Panc1 (cell line): ENCODE data around the gene AOC2.

Experiments
- CTCF ChIP-seq: fragments of 450-650 bp; IDR thresholded peaks from 2 replicates; pipeline ENCODE4 v1.5.1; 2017; ENCODE audit warnings: mild to moderate bottlenecking
- POLR2AphosphoS5 ChIP-seq: IDR thresholded peaks from 2 replicates; pipeline ENCODE4 v1.6.1; 2012; ENCODE audit warnings: mild to moderate bottlenecking, low read depth, low read length, moderate library complexity
- REST ChIP-seq, 2 experiments: IDR thresholded peaks; 2 replicates each; pipeline ENCODE4 v1.6.1; 2011 to 2012; ENCODE audit warnings: low read depth in 2 of 2, control low read depth in 1 of 2, low read length in 1 of 2, mild to moderate bottlenecking in 1 of 2, moderate library complexity in 1 of 2; ENCODE audit not compliant: insufficient read depth in 1 of 2
- SIN3A ChIP-seq: IDR thresholded peaks from 2 replicates; pipeline ENCODE4 v1.6.1; 2012; ENCODE audit warnings: low read depth, mild to moderate bottlenecking, low read length, moderate library complexity, borderline replicate concordance; ENCODE audit not compliant: insufficient read depth
- TCF7L2 ChIP-seq: IDR thresholded peaks from 2 replicates; pipeline ENCODE4 v1.6.1; 2011; ENCODE audit warnings: mild to moderate bottlenecking, low read depth, low read length, inconsistent platforms

DNA sequence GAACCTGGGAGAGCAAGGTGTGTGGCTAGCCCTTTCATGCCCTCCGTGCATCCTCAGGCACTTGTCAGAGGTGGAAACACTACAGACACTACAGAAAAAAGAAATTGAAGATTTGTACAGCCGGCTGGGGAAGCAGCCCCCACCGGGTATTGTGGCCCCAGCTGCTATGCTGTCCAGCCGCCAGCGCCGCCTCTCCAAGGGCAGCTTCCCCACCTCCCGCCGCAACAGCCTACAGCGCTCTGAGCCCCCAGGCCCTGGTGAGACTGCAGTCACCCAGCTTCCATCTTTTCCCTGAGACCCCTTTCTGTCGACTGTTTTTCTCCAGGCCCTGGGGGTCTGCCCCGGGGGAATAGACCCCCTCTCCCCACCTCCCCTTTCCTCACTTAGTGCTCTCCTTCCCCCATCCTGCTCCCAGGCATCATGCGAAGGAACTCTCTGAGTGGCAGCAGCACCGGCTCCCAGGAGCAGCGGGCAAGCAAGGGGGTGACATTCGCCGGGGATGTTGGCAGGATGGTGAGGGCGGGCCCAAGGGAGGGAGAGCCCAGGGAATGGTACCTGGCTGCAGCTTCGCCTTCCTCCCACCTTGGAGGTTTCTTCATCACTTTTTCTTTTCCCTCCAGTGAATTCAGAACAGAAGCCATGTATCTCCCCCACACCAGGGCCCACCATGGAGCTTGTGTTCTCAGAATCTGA is 48.2 kb upstream of the AOC2 start:
- TF ChIP-seq CTCF (no peak), SIN3A (no peak), POLR2AphosphoS5 (no peak), TCF7L2 (no peak), REST (IDR thresholded peaks at IDR 0.05; ENCODE audit: insufficient read depth in 1 of 2, low read depth in 2 of 2, low read length in 1 of 2) (no peak)
